Aorta (tissue), 5 donors: ENCODE measurements around the gene PARP6. TPM values are rescaled to one million over a fixed set of nuclear protein-coding genes. Genes with fewer than 3 reads are reported as not detected.
A peak's percentile ranks its signal among the peaks of the same experiment; 100 is the strongest.

ENCODE experiments used
- ATAC-seq: fragments of 200-7000 bp; cut with Tn5 transposase; one replicate; pipeline ENCODE4 v1.9.1; 2022; ENCODE audit warnings: moderate library complexity; ENCODE audit not compliant: low FRiP score
- DNase-seq, 2 donors: peaks; one replicate each; pipeline ENCODE4 v3.0.0-alpha.2; 2020
- H3K27ac ChIP-seq, 2 donors: one replicate each; pipeline ENCODE4 v1.5.1; 2013; ENCODE audit warnings: low read length in 2 of 2, mild to moderate bottlenecking in 2 of 2, moderate library complexity in 2 of 2, control low read depth in 1 of 2, inconsistent platforms in 1 of 2, low read depth in 1 of 2
- H3K27me3 ChIP-seq, 2 donors: one replicate each; pipeline ENCODE4 v1.6.1; 2013; ENCODE audit warnings: control low read depth in 1 of 2, low read length in 1 of 2, mild to moderate bottlenecking in 1 of 2, moderate library complexity in 1 of 2; ENCODE audit not compliant: insufficient read depth in 2 of 2, control insufficient read depth in 1 of 2
- H3K36me3 ChIP-seq, 2 donors: one replicate each; pipeline ENCODE4 v1.6.1; 2013; ENCODE audit warnings: control low read depth in 1 of 2, low read length in 1 of 2, mild to moderate bottlenecking in 1 of 2; ENCODE audit not compliant: insufficient read depth in 2 of 2, control insufficient read depth in 1 of 2
- H3K4me1 ChIP-seq, 2 donors: one replicate each; pipeline ENCODE4 v1.6.1; 2013; ENCODE audit warnings: low read length in 2 of 2, control low read depth in 1 of 2, mild to moderate bottlenecking in 1 of 2, moderate library complexity in 1 of 2; ENCODE audit not compliant: insufficient read depth in 2 of 2, control insufficient read depth in 1 of 2
- H3K4me3 ChIP-seq, 2 donors: one replicate each; pipeline ENCODE4 v1.5.1; 2013; ENCODE audit warnings: low read length in 2 of 2, control low read depth in 1 of 2, mild to moderate bottlenecking in 1 of 2
- H3K9me3 ChIP-seq: one replicate; pipeline ENCODE4 v1.6.1; 2013; ENCODE audit warnings: mild to moderate bottlenecking, low read length; ENCODE audit not compliant: control insufficient read depth
- WGBS, 2 donors: extraction: QIAGEN DNeasy Blood & Tissue Kit; methylation state at CpG; one replicate each; pipeline ENCODE4 v1.1.7; 2013; 5-methylcytosine and 5-hydroxymethylcytosine counted together
- intact Hi-C, 2 donors: fragments of 100-400 bp; cut with DNase I; formaldehyde crosslinking; loops; one replicate each; pipeline versions ENCODE4 v1.14.2 to v1.15.0; 2022
- long read RNA-seq, 2 donors: library from polyadenylated mRNA; unstranded; transcript quantifications; one replicate each; pipeline ENCODE4 v2.0.0, GENCODE V29; 2020 to 2021
- polyA plus RNA-seq, 2 donors: library from polyadenylated mRNA; stranded (reverse); fragments of 200-250 nt; gene quantifications; one replicate each; pipeline ENCODE4 v1.2.3, GENCODE V29; 2013
- total RNA-seq, 2 donors: library from RNA; stranded (reverse); fragmentation: NEBNext Ultra II Directional; extraction: Animal tissue kit (Norgen Biotek cat#: 25700); gene quantifications; one replicate each; pipeline ENCODE4 v1.2.1, GENCODE V29; 2021
- donor health status: healthy with polysubstance abuse.
- donor health status: Bipolar disorder and iron deficiency.
- donor health status: DM: no; HTN: no; CAD: no.
- donor health status: DM: no; HTN: no; CAD: no.
- donor health status: DM: yes; HTN: yes; CAD: no.

The PARP6 gene, protein sequence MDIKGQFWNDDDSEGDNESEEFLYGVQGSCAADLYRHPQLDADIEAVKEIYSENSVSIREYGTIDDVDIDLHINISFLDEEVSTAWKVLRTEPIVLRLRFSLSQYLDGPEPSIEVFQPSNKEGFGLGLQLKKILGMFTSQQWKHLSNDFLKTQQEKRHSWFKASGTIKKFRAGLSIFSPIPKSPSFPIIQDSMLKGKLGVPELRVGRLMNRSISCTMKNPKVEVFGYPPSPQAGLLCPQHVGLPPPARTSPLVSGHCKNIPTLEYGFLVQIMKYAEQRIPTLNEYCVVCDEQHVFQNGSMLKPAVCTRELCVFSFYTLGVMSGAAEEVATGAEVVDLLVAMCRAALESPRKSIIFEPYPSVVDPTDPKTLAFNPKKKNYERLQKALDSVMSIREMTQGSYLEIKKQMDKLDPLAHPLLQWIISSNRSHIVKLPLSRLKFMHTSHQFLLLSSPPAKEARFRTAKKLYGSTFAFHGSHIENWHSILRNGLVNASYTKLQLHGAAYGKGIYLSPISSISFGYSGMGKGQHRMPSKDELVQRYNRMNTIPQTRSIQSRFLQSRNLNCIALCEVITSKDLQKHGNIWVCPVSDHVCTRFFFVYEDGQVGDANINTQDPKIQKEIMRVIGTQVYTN
- total RNA-seq = 10 to 100 TPM; 63.1 to 72.2 TPM
- polyA plus RNA-seq = 100 to 1,000 TPM in 1 of 2 donors, 10 to 100 TPM in 1; 28.0 to 143 TPM
- long read RNA-seq, donor 1, partial matches to known transcripts = 10 of 70 reads
- long read RNA-seq, donor 1, other reads (novel, unspliced or antisense) = 58 of 70 reads
- long read RNA-seq, donor 2, partial matches to known transcripts = 3 of 23 reads
- long read RNA-seq, donor 2, other reads (novel, unspliced or antisense) = 19 of 23 reads

DNA sequence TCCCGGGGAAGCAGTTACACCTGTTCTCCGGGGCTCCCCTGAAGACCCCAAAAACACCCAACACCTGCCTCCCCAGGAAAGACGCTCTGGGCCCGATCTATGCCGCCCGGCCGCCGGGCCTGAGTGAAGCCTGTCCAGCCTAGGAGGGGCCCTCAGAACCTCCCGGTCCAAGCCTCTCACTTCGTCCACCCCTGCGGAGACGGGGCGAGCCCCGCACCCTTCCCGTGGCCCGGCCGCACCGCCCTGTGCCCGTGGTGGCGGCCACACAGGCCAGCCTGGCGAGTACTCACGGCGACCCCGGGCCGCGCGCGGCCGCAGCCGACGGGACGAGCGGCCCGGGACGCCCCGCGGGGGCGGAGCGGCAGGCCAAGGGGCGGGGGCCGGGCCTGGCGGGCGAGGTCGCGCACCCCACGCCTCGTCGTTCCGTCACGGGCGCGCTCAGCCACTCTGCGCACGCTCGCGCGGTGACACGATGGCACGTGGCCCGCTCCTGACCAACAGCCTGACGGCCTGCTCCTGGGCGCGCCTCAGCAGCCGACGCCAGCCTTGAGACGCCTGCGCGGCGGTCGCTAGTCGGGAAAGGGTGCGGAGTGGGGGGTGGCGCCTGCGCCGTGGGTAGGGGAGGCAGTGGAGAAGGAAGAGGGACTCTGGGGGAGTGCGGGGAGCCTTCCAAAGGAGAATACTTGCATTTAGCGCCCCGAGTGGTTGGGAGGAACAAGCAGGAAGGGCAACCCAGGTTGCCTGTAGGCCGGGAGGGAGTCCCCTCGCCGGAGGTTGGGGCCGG lies at the start of gene PARP6:
Gene PARP6 (minus strand): TSS at position 342 of the 784 bp plus-strand sequence. CDS start 5,077 bp downstream, outside the sequence.
- peak; percentile 100 for ATAC-seq
- WGBS, 2 donors = 1% methylated on average over 62 to 82 of the region's 82 CpGs
- H3K9me3 ChIP-seq = no peaks in the 10 kb centered on the region
- no peaks in the 10 kb centered on the region for H3K36me3 ChIP-seq
- peak; percentile 100 for DNase-seq
- intact Hi-C loops = loop anchor here (2.0 to 5.0 kb wide), 2 partner anchors 42 to 75 kb away; partner anchors contain the start of genes PKM (in 2 of the 2) and GRAMD2A (in 1 of the 2)
- H3K27ac ChIP-seq = peak within 1 kb of the TSS; percentile 7 to 37
- H3K4me3 ChIP-seq = peak within 1 kb of the TSS; percentile 73 to 94
- no peaks in the 10 kb centered on the region for H3K27me3 ChIP-seq
- no peaks in the 10 kb centered on the region for H3K4me1 ChIP-seq

DNA sequence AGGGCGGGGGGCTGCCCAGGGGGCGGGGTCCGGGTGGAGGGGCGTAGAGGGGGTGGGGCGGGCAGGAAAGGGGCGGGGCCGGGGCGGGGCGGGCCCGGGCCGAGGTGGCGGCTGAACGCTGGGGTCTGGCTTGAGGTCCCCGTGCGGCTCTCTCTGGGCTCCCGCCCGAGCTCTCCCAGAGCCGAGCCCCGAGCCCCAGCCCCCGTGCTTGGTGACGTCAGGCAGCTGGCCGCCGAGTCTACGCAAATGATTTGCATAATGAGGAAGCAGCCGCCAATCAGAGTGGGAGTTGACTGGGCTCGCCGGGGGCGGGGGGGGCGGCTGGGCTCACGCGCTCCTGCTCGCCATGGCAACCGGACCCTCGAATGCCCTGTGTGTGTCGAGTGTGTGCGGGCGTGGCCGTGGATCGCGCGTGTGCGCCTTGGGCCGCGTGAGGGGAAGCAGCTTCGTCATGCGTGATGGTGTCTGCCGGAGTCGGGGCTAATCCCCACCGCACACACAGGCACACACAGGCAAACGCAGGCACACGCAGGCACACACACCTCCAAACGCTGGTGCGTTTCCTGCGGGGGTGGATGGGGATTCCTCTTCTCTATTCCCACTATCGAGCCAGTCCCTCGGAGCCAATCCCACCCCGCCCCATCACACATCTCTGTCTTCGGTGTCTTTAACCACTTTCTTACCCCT lies 47.8 kb upstream of the PARP6 start, which contains the start of gene CELF6:
Gene CELF6 (minus strand): TSS at position 173 of the 687 bp plus-strand sequence. CDS start 283 bp downstream, outside the sequence.
- peak; percentile 90 for DNase-seq
- H3K27ac ChIP-seq = no peak within 1 kb of the TSS
- WGBS, 2 donors = 1% methylated on average over 30 to 58 of the region's 58 CpGs

DNA sequence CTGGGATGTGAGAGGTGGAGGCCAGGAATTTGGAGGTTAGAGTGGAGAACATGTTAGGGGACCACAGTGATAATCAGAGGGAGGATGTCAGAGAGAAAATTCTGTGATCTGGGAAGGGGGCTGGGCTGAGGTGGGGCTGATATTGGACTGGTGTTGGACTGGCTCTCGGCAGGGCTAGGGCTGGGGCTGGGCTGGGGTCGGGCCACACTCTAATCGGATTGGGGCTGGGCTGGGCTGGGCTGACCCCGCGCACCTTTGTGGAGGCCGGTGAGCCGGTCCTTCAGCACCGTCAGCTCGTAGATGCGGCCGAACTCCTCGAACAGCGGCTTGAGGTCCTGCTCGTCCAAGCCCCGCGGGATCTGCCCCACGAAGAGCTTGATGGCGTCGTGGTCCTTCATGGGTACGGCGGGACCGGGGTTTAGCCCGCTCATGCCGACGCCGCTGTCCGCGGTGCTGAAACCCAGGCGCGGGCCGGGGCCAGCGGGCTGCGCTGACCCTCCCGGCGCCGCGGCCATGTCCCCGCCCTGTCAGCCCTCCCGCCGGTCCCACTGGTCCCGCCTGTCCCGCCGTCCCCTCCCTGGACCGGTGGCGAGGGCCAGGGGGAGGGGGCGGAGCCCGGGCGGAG lies 47.1 kb upstream of the PARP6 start:
- Histone ChIP-seq H3K27me3 (no peaks in the 10 kb centered on the region), H3K4me3 (peak overlapping the region in 1 of 2 donors; percentile 49), H3K36me3 (no peaks in the 10 kb centered on the region), H3K27ac (no peak overlapping the region), H3K4me1 (no peaks in the 10 kb centered on the region), H3K9me3 (no peaks in the 10 kb centered on the region)
- peak; percentile 94 for ATAC-seq
- intact Hi-C loops = no loop called here
- WGBS, 2 donors = 6 to 7% methylated on average over 29 to 48 of the region's 48 CpGs
- DNase-seq = peak; percentile 78 to 92

More for the DNA sequence above, 47.8 kb upstream of the PARP6 start, which contains the start of gene CELF6:
- intact Hi-C loops = no loop called here
- Histone ChIP-seq H3K9me3 (no peaks in the 10 kb centered on the region), H3K27me3 (no peaks in the 10 kb centered on the region), H3K4me1 (no peaks in the 10 kb centered on the region), H3K36me3 (no peaks in the 10 kb centered on the region), H3K4me3 (peak within 1 kb of the TSS in 1 of 2 donors; percentile 49)
- ATAC-seq = peak; percentile 80

DNA sequence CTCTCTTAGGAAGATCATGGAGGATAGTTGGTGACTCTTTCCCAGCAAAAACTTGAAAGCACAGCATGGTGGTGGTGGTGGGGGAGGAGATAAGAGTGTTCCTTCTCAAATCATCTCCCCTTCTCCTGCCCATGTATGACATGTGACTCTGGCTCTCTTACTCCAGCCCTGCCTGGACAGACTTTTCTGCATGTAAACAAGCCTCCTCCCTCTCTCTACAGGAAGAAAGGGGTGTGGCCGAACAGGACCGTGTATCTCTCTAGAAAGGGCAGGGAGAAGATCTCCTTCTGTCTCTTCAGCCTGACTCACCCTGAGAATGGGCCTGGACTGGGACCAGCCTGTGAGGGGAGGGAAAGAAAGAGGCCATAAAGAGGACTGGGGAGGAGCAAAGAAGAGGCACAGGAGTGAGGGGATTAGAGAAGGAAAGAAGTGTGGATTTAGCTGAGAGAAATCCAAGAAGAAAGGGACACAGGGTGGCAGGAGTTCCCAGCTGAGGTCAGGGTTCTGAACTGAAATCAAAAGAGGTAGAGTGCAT lies 46.1 kb upstream of the PARP6 start:
- intact Hi-C loops = no loop called here
- Histone ChIP-seq H3K27ac (no peak overlapping the region), H3K9me3 (no peaks in the 10 kb centered on the region), H3K4me1 (no peaks in the 10 kb centered on the region), H3K27me3 (no peaks in the 10 kb centered on the region), H3K36me3 (no peaks in the 10 kb centered on the region), H3K4me3 (no peak overlapping the region)
- DNase-seq (no peak), ATAC-seq (no peak)
- WGBS, 2 donors = 47 to 52% methylated on average over 2 of the region's 2 CpGs

DNA sequence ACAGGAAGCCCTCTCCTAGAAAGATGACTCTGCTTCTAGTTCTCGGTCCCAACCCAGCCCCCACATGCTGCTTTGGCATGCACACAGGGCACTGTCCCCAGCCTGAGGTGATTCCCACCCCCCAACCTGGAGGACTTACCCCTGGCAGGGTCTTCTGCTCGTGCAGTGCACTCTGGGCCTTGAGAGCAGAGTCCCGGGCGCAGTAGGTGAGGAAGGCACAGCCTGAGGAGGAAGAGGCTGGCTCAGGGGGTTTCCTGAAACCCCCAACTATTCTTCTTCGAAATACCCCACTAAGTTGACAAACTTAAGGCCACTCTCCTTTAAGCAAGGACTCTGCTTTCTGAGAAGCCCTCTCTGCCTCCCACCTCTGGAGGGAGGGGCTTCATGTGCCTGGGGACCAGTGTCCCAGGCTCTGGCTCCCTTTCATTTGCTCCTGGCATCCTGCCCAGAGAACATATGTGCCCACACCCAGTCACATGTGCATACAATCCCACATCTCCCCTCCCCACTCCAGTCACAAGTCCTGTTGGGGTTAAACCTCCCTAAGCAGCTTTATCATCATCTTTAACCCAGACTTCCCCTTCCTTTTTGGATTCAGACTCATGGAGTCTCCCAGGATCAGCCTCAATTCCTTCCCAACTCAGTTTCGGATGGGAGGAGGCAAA lies 43.5 kb upstream of the PARP6 start:
- Histone ChIP-seq H3K9me3 (no peaks in the 10 kb centered on the region), H3K4me1 (no peaks in the 10 kb centered on the region), H3K27ac (no peak overlapping the region), H3K4me3 (no peak overlapping the region), H3K36me3 (no peaks in the 10 kb centered on the region), H3K27me3 (no peaks in the 10 kb centered on the region)
- 64 to 75% methylated on average over 6 of the region's 6 CpGs for WGBS, 2 donors
- intact Hi-C loops = no loop called here
- DNase-seq = no peak
- no peak for ATAC-seq

DNA sequence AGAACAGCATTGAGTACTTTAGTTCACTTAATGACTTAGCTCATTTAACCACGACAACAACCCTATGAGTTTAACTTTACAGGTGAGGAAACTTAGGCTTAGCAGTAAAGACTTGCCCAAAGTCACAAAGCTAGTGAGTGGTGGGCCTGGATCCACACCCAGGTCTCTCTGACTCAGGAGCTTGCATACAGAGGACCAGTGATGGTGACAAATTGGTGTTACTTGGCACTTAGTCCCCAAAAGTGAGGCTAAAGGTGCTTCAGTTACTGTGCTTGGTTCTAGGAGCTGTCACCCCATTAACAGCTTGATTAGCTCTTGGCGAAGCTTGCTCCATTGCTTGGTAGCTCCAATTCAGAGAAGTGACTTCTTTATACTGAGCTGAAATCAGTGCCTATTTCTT lies 41.5 kb upstream of the PARP6 start:
- H3K4me1 ChIP-seq = no peaks in the 10 kb centered on the region
- no peaks in the 10 kb centered on the region for H3K9me3 ChIP-seq
- no peak overlapping the region for H3K4me3 ChIP-seq
- 88 to 89% methylated on average over 2 of the region's 2 CpGs for WGBS, 2 donors
- no peaks in the 10 kb centered on the region for H3K27me3 ChIP-seq
- intact Hi-C loops = no loop called here
- H3K27ac ChIP-seq = no peak overlapping the region
- H3K36me3 ChIP-seq = no peaks in the 10 kb centered on the region
- ATAC-seq (no peak), DNase-seq (no peak)

DNA sequence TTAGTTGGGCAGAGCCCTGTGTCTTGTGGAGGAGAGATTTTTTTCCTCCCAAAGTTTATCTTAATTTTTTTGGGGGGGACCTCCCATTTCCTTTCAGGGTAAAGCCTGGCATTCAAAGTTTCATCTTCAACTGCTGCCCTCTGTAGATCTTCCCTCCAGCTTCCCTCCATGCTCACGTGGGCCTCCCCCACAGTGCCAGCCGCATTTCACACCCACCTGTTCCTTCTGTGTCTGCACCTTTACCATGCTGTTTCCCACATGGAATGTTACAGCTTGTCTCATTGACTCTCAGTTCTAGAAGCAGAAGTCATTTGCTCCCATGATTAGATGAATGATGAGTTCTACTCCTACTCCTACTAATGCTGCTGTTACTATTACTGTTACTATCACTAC lies 41.1 kb upstream of the PARP6 start:
- Histone ChIP-seq H3K9me3 (no peaks in the 10 kb centered on the region), H3K27me3 (no peaks in the 10 kb centered on the region), H3K27ac (no peak overlapping the region), H3K4me1 (no peaks in the 10 kb centered on the region), H3K36me3 (no peaks in the 10 kb centered on the region), H3K4me3 (no peak overlapping the region)
- ATAC-seq (no peak), DNase-seq (no peak)
- 73 to 78% methylated on average over 2 of the region's 2 CpGs for WGBS, 2 donors
- intact Hi-C loops = no loop called here
